Posterior vena cava (tissue), 2 donors: Measurements from ENCODE around the gene C6orf136. TPM values are rescaled to one million over a fixed set of nuclear protein-coding genes. Genes with fewer than 3 reads are reported as not detected.

ENCODE experiments used
- DNase-seq: peaks from one replicate; pipeline ENCODE4 v3.0.0-alpha.2; 2020; ENCODE audit warnings: low spot score
- intact Hi-C, 2 donors: fragments of 100-400 bp; cut with DNase I; formaldehyde crosslinking; loops; one replicate each; pipeline versions ENCODE4 v1.14.1 to v1.14.2; 2022 to 2023
- total RNA-seq, 2 donors: library from RNA; stranded (reverse); fragmentation: NEBNext Ultra II Directional; extraction: Animal tissue kit (Norgen Biotek cat#: 25700); gene quantifications; one replicate each; pipeline ENCODE4 v1.2.1, GENCODE V29; 2021
- donor health status: DM: yes; HTN: yes; CAD: no.
- donor health status: DM: yes; HTN: yes; CAD: no.

Gene C6orf136
- total RNA-seq, 2 donors from 2014 or later = 8.5 to 13.4 TPM

- intact Hi-C loops = no loop called here
- peak; percentile 88 for DNase-seq
Observed at GRCh38 chr6:30614843-30615218, 32.1 kb upstream of the C6orf136 start.

GRCh38 chr6:30615219-30615957, 31.5 kb upstream of the C6orf136 start:
- DNase-seq = peak; percentile 34
- intact Hi-C loops = no loop called here

- peak; percentile 37 for DNase-seq
- intact Hi-C loops = no loop called here
Observed at GRCh38 chr6:30615958-30616810, 30.7 kb upstream of the C6orf136 start.

GRCh38 chr6:30616811-30617564, 29.9 kb upstream of the C6orf136 start, which contains the start of gene PPP1R10:
TSS of gene PPP1R10 (minus strand) at chr6:30617243. CDS start at chr6:30609944, 7,299 bp downstream.
- intact Hi-C loops = no loop called here
- peak; percentile 99 for DNase-seq

DNA sequence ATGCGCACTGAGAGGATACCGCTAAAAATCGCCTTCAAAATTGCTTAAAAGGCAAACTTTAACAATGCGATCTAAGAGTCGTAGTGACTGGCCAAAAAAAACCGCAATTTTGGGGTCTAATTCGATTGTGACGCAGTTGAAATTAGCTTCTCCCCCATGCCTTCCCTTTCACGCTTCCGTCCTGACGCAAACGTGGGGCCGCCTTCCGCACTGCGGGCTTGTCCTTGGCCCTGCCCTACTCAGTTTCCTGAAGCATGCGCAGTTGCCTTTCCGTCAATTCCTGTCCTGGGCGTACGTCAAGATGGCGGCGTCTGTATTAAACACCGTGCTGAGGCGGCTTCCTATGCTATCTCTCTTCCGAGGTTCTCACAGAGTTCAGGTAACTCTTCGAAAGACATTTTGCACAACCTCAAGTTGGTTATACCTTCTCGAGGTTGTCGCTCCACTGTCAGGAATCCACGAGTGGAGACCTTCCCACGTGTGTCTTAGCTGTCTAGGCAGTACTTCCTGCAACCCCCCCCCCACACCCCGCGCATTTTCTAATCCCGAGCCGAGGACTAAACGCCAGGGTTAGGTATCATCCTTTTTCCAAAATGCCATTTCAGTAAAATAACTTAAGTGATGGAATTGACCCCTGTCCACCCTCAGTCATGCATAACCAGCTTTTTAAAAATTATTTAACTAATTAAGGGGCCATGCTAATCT, 29.2 kb upstream of the C6orf136 start, which contains the start of gene MRPS18B:
TSS of gene MRPS18B (plus strand) at position 276 of the 705 bp plus-strand sequence. CDS start at position 302, 26 bp downstream.
- intact Hi-C loops = no loop called here
- peak; percentile 99 for DNase-seq

- intact Hi-C loops = no loop called here
Observed at GRCh38 chr6:30618270-30618797, 28.6 kb upstream of the C6orf136 start.

GRCh38 chr6:30619561-30619960, 27.4 kb upstream of the C6orf136 start:
- DNase-seq = peak; percentile 35
- intact Hi-C loops = no loop called here

More at GRCh38 chr6:30618270-30618797, 28.6 kb upstream of the C6orf136 start:
- DNase-seq = peak; percentile 42

- intact Hi-C loops = loop anchor here in 1 of 2 donors (10.0 kb wide), 1 partner anchor 99 kb away; the partner anchor contains the start of gene TUBB
- DNase-seq = peak; percentile 37
Observed at GRCh38 chr6:30625511-30625910, 21.4 kb upstream of the C6orf136 start.

GRCh38 chr6:30626484-30627366, 20.2 kb upstream of the C6orf136 start, which contains the start of gene ATAT1:
TSS of gene ATAT1 (plus strand) at chr6:30626874.
- intact Hi-C loops = loop anchor here in 1 of 2 donors (10.0 kb wide), 1 partner anchor 98 kb away; the partner anchor contains the start of gene TUBB
- DNase-seq = peak; percentile 97

DNA sequence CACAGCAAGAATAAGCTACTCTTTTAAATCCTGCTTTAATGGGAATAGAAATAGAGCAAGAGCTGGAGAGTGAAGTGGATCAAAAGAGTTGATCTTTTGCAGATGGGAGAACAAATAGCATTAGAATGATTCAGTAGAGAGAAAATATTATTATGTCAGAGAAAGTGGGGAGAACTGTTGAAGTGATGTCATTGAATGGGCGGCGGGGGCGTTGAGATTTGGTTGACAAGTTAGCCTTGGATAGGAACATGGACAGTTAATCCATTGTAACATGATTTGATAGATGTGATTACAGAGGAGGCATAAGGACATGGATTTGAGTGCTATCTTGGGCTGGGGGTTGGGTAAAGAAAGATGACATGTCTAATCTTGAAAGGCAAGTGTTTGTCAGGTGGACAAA, 11.1 kb upstream of the C6orf136 start:
- no peak for DNase-seq
- intact Hi-C loops = no loop called here

DNA sequence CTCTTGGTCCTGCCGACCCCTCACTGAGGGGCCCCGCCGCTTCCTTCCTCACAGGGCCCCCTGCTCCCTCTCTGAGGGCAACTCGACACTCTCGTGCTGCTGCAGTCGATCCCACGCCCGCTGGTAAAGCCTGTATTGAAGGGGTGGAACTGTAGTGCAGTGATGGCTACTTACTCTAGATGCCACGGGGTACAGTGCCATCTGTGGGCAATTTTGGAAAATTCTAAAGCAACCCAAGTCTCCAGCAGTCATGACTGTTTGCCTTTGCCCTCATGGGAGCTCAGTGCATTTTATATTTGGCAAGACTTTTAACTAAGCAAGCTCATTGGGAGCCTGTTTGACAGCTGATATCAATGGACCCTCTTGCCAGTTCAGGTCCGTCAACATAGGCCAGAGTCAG, 6.5 kb upstream of the C6orf136 start:
- DNase-seq = no peak
- intact Hi-C loops = no loop called here

DNA sequence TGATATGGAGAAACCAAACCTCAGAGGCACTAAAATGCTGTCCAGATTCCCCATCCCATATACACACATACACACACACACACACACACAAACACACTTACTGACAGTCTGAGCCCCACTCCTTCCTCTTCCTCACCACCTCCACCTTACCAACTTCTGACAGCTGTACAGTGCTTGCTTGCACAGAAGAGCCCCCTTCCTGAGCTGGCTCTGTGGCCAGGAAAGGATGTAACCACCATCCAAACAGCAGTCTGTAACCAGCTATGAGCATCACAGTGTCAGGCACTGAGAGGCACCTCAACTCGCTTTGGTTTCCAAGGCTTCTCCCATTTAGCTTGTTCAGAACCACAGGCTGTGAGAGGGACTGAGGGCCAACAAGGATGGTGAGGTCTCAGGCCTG, 5.9 kb upstream of the C6orf136 start:
- no peak for DNase-seq
- intact Hi-C loops = no loop called here

DNA sequence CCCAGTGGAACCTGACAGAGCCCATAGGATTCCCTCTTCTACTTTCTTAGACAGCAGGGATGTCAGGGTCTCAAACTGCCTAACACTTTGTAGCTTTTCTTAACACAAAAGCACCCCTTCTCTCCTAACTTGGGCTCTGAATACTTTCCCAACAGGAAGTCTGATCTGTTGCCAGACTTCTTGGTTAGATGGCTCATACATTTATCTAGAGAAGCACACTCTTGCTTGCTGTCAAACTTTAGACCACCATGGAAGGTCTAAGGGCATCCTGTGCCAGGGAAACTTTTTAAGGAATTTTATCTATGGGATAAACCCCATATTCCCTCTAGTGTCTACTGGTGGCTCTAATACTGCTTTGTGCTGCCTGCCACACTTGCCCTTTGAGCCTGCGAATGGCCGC, 3.3 kb upstream of the C6orf136 start:
- no peak for DNase-seq
- intact Hi-C loops = no loop called here

DNA sequence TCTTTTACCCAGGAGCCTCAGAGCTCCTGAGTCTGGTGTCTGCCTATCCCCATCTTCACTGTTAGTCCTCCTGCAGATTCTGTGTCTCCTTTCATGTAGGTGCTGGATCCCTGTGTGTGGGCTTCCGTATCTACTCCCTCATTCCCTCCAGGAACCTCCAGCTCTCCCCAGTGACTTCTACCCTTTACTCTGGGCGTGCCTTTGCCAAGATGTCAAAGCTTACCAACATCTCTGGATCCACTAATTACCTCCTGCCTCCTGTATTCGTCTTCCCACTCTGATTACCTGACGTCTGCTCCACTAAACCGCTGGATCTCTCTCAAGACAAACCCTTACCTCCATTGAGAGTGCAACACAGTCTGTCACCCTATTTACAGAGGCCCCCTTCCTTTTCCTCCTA, 2.2 kb upstream of the C6orf136 start:
- DNase-seq = no peak
- intact Hi-C loops = no loop called here

- DNase-seq = no peak
- intact Hi-C loops = no loop called here
Observed at GRCh38 chr6:30645989-30646388, 944 bp upstream of the C6orf136 start.

DNA sequence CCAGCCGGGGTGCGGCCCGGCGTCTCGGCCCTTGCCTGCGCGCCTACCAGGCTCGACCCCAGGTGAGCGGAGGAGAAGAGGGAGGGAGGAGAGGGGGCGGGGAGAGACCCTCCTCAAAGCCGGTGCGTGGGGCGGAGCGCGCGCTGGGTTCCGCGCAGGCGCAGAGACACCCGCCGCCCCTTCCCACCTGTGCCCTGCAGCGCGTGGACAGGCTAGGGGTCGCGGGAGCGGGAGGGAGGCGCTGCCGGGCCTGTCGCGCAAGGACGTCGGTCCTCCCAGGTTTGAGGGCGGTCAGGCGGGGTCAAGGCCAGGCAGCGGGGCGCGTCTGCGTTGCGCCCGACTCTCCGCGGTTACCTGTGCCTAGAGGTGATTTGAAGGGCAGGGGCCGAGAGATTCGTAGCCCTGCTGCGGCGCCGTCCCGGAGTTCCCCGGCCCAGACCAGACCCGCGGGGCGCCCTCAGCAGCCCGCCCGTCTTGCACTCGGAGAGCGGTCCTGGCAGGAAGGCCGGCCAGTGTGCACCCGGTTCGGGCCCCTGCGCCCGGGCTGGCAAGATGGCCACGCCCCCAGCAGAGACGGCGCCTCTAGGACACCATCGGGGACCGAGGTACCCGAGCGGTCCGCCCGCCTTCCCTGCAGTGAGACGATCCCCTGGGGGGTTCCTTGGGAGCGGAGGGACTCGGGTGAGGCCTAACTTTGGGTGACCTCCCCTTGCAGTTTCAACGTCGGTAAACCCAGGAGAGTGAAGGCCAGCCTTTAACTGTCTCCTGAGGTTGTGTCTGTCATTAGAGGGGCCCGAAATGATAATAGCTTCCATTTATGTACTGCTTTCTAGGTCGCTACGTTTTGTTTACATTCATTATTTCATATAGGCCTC, 546 bp downstream of the C6orf136 start:
- peak; percentile 92 for DNase-seq
- intact Hi-C loops = no loop called here

GRCh38 chr6:30651143-30651542, 4.2 kb downstream of the C6orf136 start:
- intact Hi-C loops = no loop called here
- DNase-seq = no peak
